ENCODE data around the gene SGK2.

The SGK2 gene

DNA sequence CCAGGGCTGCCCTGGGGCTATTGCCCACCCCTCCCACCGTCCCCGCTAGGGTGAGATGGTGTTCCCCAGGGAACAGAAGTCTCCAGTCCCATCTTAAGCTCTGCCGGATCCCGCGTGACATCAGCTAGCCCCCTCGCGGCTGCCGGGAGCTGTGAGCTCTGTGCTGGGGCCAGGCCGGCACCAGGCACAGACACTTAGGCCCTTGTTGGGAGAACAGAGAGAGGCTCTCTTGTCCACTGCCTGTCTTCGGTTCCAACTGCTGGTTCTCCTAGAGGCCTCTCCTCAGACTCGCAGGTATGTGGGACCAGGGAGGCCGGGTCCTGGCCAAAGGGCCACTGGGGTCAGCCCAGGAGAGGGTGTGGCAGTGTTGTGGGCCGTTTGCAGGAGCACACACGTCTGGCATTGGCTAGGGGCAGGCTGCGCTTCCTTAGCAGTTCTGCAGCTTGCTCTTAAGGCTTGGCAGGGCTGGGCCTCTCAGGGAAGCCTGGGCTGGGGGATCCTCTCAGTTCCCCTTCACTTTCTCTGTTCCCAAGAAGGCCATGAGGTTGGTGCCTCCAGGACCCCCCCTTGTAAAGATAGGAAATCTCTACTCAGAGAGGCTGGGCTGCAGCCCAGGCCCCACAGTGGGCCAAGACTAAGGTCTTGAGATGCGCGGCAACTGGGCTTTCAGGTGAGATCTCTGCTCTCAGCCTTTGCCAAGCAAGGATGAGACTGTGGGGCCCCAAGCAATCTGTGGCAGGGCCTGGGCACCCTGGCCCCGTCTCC, 6.3 kb downstream of the SGK2 start:
- no peaks in the 10 kb centered on the region for H3K4me1 Mint-ChIP-seq
- ATAC-seq (peak; percentile 18), DNase-seq (no peak)
- no peak overlapping the region for H3K27ac Mint-ChIP-seq
- H3K27me3 Mint-ChIP-seq, result no peaks in the 10 kb centered on the region
- H3K4me3 Mint-ChIP-seq, result no peak overlapping the region
- no peaks in the 10 kb centered on the region for H3K36me3 Mint-ChIP-seq (ENCODE audit: low read depth)
- H3K9me3 Mint-ChIP-seq, result no peaks in the 10 kb centered on the region

DNA sequence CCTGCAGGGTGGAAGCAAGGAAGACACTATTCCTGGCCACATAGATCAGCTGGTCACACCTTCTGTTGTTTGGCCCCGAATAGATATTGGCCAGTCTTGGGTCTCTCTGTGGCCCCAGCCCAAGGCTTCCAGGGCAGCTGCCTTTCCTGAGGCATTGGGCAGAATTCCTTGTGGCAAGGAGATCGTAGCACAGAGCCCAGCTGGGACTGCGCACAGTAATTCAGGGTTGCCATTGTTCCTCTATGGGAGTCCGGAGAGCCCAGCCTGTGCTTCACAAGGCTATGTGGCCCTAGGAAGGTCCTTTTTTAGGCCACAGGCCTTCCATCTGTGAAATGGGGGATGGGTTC, 6.9 kb downstream of the SGK2 start:
- no peak for DNase-seq
- Mint-ChIP-seq H3K4me3 (no peak overlapping the region), H3K27me3 (no peaks in the 10 kb centered on the region), H3K27ac (no peak overlapping the region), H3K36me3 (ENCODE audit: low read depth) (no peaks in the 10 kb centered on the region), H3K9me3 (no peaks in the 10 kb centered on the region), H3K4me1 (no peaks in the 10 kb centered on the region)
- ATAC-seq, result no peak

DNA sequence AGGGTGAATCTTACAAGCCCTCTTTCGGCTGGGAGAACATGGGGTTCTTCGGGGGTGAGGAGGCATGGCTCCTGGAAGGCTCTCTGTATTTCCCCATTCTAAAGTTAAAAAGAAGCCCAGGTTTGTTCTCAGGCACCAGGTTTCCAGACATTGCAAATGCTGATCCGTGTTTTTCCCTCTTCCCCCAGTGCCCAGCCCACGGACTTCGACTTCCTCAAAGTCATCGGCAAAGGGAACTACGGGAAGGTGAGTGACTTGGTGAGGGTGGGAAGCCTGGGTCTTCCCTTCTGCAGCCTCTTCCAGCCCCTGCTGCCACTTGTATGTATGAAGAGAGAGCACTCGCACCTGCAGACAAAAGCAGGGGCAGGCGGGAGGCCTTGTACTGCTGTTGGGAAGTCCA, 8.7 kb downstream of the SGK2 start:
- no peaks in the 10 kb centered on the region for H3K4me1 Mint-ChIP-seq
- no peaks in the 10 kb centered on the region for H3K9me3 Mint-ChIP-seq
- no peaks in the 10 kb centered on the region for H3K36me3 Mint-ChIP-seq (ENCODE audit: low read depth)
- no peak overlapping the region for H3K4me3 Mint-ChIP-seq
- no peak for DNase-seq
- no peak overlapping the region for H3K27ac Mint-ChIP-seq
- ATAC-seq, result no peak
- no peaks in the 10 kb centered on the region for H3K27me3 Mint-ChIP-seq

DNA sequence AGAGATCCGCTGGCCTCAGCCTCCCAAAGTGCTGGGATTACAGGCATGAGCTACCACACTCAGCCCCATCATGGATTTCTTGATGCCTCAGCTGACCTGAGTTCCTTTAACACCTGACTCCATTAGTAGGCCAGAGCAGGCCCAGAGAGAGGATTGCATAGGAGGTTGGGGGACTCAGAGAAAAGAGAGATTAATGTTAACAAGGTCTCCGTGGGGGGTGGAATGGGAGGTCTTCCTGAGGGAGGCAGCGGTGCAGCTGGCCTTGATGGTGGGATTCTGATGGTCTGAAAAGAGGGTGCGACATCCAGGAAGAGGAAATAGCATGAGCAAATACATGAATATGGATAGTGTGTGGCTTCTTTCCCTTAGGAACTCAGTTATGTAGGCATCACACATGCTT, 9.9 kb downstream of the SGK2 start:
- ATAC-seq (no peak), DNase-seq (no peak)
- H3K27ac Mint-ChIP-seq, result no peak overlapping the region
- H3K27me3 Mint-ChIP-seq, result no peaks in the 10 kb centered on the region
- no peak overlapping the region for H3K4me3 Mint-ChIP-seq
- H3K9me3 Mint-ChIP-seq, result no peaks in the 10 kb centered on the region
- no peaks in the 10 kb centered on the region for H3K4me1 Mint-ChIP-seq
- no peaks in the 10 kb centered on the region for H3K36me3 Mint-ChIP-seq (ENCODE audit: low read depth)

DNA sequence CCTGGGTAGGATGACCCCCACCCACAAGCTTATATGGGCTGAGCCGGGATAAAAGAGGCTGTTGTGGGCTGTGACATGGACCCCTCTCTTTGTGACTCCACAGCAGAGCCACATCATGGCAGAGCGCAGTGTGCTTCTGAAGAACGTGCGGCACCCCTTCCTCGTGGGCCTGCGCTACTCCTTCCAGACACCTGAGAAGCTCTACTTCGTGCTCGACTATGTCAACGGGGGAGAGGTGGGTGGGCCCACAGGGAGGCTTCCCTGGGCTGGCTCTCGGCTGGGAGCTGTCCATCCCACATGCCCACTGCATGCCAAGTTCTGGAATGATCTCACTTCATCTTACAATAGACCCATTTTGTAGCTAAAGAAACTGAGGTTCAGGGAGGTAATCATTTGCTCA, 10.5 kb downstream of the SGK2 start:
- Mint-ChIP-seq H3K4me3 (no peak overlapping the region), H3K36me3 (ENCODE audit: low read depth) (no peaks in the 10 kb centered on the region), H3K4me1 (no peaks in the 10 kb centered on the region), H3K9me3 (no peaks in the 10 kb centered on the region), H3K27ac (no peak overlapping the region), H3K27me3 (no peaks in the 10 kb centered on the region)
- ATAC-seq (no peak), DNase-seq (no peak)

- Mint-ChIP-seq H3K4me1 (no peaks in the 10 kb centered on the region), H3K27ac (no peak overlapping the region), H3K27me3 (no peaks in the 10 kb centered on the region), H3K9me3 (no peaks in the 10 kb centered on the region), H3K4me3 (no peak overlapping the region), H3K36me3 (ENCODE audit: low read depth) (no peaks in the 10 kb centered on the region)
- ATAC-seq (no peak), DNase-seq (no peak)
Measured at GRCh38 chr20:43570496-43570895, 11.7 kb downstream of the SGK2 start.

- Mint-ChIP-seq H3K27ac (no peak overlapping the region), H3K36me3 (ENCODE audit: low read depth) (no peaks in the 10 kb centered on the region), H3K27me3 (no peaks in the 10 kb centered on the region), H3K4me3 (no peak overlapping the region), H3K9me3 (no peaks in the 10 kb centered on the region), H3K4me1 (no peaks in the 10 kb centered on the region)
- DNase-seq (no peak), ATAC-seq (no peak)
Measured at GRCh38 chr20:43571310-43571709, 12.5 kb downstream of the SGK2 start.

DNA sequence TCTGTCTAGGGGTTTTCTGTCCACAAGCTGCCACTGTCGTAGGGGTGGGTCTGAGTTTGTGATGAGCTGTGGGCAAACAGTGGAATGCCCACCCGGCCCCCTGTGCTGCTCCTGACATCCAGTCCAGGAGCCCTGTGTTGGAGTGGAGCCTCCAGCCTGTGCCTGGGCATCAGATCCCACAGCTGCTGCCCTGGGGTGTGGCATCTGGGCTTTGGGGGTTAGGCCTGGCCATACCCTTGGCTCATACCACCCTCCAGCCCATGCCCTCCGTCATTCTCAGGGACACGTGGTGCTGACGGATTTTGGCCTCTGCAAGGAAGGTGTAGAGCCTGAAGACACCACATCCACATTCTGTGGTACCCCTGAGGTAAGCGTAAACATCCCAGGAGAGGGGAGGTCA, 12.9 kb downstream of the SGK2 start:
- no peak overlapping the region for H3K27ac Mint-ChIP-seq
- no peaks in the 10 kb centered on the region for H3K27me3 Mint-ChIP-seq
- DNase-seq (no peak), ATAC-seq (no peak)
- H3K9me3 Mint-ChIP-seq, result no peaks in the 10 kb centered on the region
- H3K4me3 Mint-ChIP-seq, result no peak overlapping the region
- H3K36me3 Mint-ChIP-seq (ENCODE audit: low read depth), result no peaks in the 10 kb centered on the region
- H3K4me1 Mint-ChIP-seq, result no peaks in the 10 kb centered on the region

DNA sequence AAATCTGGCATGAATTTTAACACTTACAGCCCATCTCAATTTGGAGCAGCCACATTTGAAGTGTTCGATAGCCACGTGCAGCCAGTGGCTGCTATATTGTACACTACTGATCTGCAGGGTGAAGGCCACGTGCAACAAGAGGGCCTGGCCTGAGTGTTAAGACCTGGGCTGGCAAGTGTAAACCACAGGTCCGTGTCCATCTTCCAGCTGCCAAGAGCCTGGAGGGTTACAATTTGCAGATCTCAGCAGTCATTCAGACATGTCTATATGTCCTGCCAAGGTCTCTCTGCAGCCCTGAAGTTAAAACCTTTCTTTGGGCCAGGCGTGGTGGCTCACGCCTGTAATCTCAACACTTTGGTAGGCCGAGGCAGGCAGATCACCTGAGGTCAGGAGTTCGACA, 14.1 kb downstream of the SGK2 start:
- no peak overlapping the region for H3K27ac Mint-ChIP-seq
- no peaks in the 10 kb centered on the region for H3K4me1 Mint-ChIP-seq
- H3K4me3 Mint-ChIP-seq, result no peak overlapping the region
- DNase-seq (no peak), ATAC-seq (no peak)
- no peaks in the 10 kb centered on the region for H3K36me3 Mint-ChIP-seq (ENCODE audit: low read depth)
- no peaks in the 10 kb centered on the region for H3K9me3 Mint-ChIP-seq
- no peaks in the 10 kb centered on the region for H3K27me3 Mint-ChIP-seq

DNA sequence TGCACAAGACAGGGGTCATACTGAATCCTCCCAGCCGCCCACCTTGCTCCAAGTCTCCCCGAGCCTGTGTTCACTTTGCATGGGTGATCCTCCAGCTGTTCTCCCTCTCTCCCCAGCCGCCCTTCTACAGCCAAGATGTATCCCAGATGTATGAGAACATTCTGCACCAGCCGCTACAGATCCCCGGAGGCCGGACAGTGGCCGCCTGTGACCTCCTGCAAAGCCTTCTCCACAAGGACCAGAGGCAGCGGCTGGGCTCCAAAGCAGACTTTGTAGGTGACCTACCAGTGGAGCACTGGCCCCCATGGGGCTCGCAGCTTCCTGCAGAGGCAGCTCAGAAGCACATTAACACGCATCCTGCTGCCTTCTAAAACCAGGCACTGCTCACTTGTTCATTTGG, 17.3 kb downstream of the SGK2 start:
- no peak overlapping the region for H3K27ac Mint-ChIP-seq
- no peaks in the 10 kb centered on the region for H3K36me3 Mint-ChIP-seq (ENCODE audit: low read depth)
- DNase-seq (no peak), ATAC-seq (no peak)
- H3K27me3 Mint-ChIP-seq, result no peaks in the 10 kb centered on the region
- no peak overlapping the region for H3K4me3 Mint-ChIP-seq
- no peaks in the 10 kb centered on the region for H3K4me1 Mint-ChIP-seq
- H3K9me3 Mint-ChIP-seq, result no peaks in the 10 kb centered on the region

GRCh38 chr20:43579861-43580793, 21.3 kb downstream of the SGK2 start:
- no peaks in the 10 kb centered on the region for H3K9me3 Mint-ChIP-seq
- no peak for ATAC-seq

DNA sequence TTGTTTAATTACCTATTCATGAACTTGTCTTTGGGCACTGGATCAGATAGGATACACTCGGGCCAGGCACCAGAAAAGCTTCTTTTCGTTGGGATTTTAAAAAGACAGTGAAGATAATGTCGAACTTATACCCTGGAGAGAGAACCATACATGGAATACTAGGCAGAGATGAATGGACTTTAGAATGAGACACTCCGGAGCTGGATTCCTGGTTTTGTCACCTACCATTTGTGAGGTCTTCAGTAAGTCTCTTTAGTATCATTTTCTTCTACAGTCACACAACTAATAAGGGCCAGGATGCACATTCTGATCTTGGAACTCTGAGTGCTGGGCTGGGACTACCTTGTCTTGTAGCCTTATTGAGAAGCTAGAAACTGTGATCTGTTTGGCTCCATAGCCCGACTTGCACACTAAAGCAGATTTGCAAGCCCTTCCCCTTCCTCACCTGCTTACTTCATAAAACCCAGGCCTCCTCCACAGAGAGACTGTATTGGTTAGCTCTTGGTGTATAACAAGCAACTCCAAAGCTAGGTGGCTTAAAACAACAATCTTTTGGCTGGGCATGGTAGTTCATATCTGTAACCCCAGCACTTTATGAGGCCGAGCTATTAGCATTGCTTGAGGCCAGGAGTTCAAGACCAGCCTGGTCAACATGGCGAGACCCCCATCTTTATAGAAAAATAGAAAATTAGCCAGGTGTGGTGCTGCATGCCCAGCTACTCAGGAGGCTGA, 24.5 kb downstream of the SGK2 start:
- Mint-ChIP-seq H3K27ac (no peak overlapping the region), H3K4me1 (no peaks in the 10 kb centered on the region), H3K4me3 (no peak overlapping the region), H3K36me3 (ENCODE audit: low read depth) (no peaks in the 10 kb centered on the region), H3K9me3 (no peaks in the 10 kb centered on the region), H3K27me3 (no peaks in the 10 kb centered on the region)
- DNase-seq, result no peak
- no peak for ATAC-seq

More at GRCh38 chr20:43579861-43580793, 21.3 kb downstream of the SGK2 start:
- Mint-ChIP-seq H3K4me1 (no peaks in the 10 kb centered on the region), H3K4me3 (no peak overlapping the region), H3K27me3 (no peaks in the 10 kb centered on the region), H3K27ac (no peak overlapping the region), H3K36me3 (ENCODE audit: low read depth) (no peaks in the 10 kb centered on the region)
- no peak for DNase-seq

GRCh38 chr20:43583982-43584432, 25.2 kb downstream of the SGK2 start:
- ATAC-seq (no peak), DNase-seq (no peak)
- no peaks in the 10 kb centered on the region for H3K36me3 Mint-ChIP-seq (ENCODE audit: low read depth)
- no peak overlapping the region for H3K27ac Mint-ChIP-seq
- H3K4me3 Mint-ChIP-seq, result no peak overlapping the region
- H3K4me1 Mint-ChIP-seq, result no peaks in the 10 kb centered on the region
- H3K9me3 Mint-ChIP-seq, result no peaks in the 10 kb centered on the region
- H3K27me3 Mint-ChIP-seq, result no peaks in the 10 kb centered on the region

DNA sequence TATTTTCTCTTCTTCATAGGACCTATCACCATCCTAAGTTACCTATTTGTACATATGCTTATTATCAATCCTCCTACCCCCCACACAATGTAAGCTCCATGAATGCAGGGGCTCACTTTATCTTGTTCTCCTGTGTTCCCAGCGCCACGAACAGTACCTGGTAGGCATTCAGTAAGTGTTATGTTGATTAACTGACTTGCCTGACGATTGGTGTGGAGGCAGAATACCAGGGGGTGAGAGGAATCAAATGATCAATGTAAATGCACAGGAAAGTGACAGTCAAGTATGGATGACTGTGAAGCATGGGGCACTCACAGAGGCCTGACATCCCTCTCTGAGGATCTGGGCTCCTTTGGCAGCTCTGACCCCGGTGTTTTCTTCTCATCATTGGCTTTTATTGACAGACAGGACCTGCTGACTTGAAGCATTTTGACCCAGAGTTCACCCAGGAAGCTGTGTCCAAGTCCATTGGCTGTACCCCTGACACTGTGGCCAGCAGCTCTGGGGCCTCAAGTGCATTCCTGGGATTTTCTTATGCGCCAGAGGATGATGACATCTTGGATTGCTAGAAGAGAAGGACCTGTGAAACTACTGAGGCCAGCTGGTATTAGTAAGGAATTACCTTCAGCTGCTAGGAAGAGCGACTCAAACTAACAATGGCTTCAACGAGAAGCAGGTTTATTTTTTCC, 25.8 kb downstream of the SGK2 start:
- Mint-ChIP-seq H3K27me3 (no peaks in the 10 kb centered on the region), H3K36me3 (ENCODE audit: low read depth) (no peaks in the 10 kb centered on the region), H3K27ac (no peak overlapping the region), H3K4me1 (no peaks in the 10 kb centered on the region), H3K4me3 (no peak overlapping the region), H3K9me3 (no peaks in the 10 kb centered on the region)
- DNase-seq, result no peak
- ATAC-seq, result no peak
